GM21529 (cell line): ENCODE measurements around the gene DYNC2H1.

Experiments used
- ATAC-seq: cut with Tn5 transposase; IDR thresholded peaks from one replicate; pipeline ENCODE4 v1.9.1; 2021; ENCODE audit not compliant: unreplicated experiment

Gene DYNC2H1

DNA sequence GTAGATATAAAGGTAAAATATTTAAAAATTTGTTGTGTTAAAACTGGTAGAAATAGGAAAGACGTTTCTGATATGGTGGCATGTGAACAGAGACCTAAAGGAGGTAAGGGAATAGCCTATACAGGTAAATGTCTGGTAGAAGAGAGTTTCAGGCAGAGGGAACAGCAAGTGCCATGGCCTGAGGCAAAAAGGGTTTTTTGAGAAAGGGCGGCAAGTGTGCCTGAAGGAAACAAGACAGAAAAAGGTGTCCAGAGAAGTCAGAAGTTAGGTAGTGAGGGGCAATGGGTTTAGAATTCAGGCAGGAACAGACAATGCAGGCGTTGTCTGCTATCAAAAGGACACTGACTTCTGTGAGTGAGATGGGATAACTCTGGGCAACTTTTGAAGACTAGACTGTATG, 339.7 kb downstream of the DYNC2H1 start:
- no peak for ATAC-seq

DNA sequence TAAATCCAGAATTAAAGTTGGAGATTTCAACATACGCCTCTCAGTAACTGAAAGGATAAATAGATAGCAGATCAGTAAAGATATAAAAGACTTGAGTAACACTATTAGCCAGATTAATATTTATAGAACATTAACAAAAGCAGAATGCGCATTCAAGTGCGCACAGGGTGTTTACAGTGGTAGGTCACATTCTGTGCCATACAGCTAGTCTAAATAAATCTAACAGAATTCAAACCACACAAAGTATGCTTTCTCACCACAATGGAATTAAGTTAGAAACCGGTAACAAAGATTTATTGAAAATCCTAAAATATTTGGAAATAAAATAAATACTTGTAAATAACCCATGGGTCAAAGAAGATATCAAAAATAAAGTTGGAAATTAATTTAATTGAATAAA, 341.0 kb downstream of the DYNC2H1 start:
- no peak for ATAC-seq

DNA sequence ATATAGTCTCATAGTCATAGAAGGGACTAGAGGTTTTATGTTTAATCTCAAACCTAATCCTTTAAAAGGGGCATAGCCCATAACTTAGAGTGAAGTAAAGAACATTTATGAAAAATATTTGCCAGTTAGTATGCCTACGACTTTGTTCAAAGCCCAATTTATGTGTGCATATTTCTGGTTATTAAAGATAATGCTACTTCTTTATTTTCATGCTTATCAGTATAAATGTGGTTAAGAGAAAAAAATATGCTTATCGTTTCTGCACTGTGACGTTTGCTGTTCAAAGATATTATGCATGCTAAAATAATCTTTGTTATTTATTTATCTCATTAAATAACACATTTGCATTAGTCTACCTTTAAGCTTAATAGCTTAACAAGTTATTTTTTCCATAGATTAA, 343.9 kb downstream of the DYNC2H1 start:
- ATAC-seq: no peak

DNA sequence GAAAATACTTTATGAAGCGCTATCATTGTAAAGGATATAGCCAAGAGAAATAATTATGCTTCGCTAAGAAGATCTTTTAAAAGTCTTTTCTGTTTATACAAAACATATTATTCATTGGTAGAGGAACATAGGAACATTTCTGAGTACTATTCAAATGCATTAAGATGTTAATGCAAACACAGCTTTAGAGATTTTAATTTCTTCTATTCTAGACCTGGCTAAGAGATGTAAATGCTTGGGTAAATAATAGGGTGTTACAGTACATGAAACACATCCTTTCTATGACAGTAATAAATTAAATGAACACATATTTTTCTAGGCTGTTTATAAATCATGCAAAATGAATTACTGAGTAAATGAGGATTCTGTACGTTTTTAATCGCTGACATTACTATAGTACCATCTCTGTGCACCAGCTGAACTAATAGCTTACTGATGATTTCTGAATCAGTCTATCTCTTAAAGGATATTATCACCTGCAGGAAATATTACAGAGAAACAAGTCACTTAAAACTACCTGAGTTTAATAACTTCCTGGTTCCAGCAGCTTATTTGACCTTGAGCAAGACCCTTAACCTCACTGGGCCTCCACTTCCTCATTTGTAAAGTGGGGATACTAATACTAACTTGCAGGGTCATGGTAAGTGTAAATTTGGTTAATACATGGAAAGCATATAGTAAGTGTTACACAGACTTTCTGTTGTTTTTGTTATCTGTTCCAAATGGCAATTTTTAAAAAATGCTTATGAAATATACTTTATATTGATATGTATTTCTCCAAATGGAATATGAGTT, 344.9 kb downstream of the DYNC2H1 start:
- ATAC-seq: no peak

DNA sequence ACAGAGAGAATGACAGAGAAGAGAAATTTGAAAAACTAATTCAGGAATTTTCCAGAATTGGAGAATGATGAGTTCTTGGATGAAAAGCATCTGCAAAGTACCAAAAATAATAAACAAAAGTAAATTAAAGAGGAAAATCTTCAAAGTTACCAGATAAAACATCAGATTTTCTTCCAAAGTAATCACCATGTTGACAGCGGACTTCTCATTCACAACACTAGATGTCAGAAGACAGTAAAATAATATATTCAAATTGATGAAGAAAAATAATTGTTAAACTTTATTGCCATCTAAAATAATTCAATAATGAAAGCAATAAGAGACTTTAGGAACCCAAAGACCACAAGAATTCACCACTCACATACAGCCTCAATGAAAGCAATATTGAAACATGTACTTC, 355.2 kb downstream of the DYNC2H1 start:
- no peak for ATAC-seq

DNA sequence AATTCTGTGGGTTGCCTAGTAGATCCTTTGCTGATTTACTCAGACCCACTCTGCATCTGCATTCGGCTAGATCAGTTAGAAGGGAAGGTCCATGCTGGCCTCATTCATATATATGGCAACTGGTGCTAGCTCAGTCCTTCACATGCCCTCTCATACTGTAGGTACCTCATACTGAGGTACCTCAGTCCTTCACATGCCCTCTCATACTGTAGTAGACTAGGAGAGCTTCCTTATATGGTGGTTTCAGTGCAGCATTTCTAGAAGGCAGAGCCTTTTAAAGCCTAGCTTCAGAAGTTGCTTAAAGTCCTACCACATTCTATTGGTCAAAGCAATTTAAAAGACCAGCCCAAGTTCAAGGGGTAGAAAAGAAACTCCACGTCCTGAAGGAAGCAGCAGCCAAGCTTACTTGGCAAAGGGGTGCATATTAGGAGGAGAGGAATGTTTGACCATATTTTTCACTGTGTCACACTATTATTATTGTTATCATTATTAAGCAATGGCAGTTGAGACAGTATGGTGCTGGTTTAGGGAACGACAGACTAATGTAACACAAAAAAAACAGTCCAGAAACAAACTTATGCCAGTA, 356.4 kb downstream of the DYNC2H1 start:
- no peak for ATAC-seq

DNA sequence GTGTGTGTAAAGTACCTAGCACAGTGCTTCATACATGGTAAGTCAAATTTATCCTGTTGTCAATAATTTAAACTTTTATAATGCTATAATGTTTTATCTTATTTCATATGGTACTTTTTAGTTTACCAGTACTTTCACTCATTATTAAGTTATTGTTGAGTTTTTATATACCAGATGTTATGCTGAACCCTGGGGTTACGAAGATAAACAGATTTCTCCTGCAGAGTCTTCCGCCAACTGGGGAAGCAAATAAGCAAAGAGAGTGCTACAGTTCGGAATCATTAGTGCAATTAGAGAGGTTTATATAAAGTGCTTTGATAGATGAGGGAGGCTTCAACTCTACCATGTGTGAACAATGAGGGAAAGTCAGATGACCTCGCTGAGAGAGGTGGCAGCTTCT, 362.3 kb downstream of the DYNC2H1 start:
- no peak for ATAC-seq

DNA sequence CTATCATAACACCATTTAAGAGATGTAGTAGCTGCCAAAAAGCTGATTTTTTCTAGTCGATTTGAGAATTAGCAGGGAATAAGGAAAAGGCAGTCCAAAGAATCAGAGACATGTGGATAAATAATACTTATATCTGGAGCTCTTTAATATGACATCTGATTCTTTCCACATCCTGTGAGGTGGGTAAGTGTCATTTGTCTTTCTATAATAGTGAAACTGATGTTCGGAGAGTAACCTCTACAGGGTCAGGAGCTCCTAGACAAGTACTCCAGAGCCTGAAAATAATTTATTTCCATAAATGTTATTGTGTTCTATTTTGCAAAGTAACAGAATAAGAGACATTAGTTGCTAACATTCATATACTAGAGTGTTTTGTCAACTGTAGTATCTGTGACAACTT, 367.6 kb downstream of the DYNC2H1 start:
- ATAC-seq: no peak

DNA sequence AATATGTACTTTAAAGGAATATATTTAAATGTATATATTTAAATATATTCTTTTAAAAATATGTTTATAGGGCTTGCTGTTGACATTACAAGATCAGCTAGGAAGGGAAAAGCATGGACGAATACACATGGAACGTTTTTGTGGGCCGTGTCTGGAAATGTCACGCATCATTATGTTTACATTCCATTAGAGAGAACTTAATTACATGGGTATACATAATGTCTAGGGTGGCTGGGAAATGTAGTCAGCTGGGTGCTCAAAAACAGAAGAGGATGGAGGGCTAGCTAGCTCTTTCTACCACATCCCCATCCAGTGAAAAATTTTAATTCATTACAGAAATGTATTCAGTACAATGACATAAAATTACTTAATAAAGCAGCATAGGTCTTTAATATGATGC, 371.2 kb downstream of the DYNC2H1 start:
- ATAC-seq: no peak

DNA sequence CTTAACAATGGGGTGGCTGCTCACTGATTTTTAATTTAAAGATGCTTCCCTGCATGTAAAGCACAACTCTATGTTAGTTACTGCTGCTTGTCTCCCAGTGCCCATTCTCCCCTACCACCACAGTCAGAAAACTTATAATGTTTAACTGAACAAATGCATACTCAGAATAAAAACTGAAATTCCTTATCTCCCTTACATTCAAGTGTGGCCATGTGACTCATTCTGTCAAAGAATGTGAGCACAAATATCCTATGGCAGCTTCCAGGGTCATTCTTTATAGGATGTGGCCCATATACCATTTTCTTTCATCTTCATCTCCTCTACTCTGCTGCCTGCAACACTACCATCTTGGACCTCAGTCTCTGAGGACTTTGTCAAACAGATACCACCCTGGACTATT, 374.8 kb downstream of the DYNC2H1 start:
- ATAC-seq: no peak

DNA sequence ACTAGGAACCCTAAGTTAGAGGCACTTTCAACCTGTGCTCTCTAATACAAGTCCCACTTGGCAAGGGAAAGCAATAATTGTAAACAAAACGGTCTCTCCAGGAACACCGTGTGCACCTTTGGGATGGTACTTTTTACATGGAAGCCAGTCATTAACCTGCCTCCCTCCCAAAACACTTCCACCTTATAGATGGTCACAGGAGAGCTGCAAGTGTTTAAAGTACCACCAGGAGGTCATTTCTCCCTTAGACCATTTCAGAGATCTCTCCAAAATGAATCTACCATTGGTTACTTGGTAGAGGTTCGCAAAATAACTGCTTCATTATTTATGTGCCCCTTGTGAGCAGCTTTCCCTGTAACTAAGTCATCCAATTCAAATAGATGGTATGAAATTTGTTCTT, 375.3 kb downstream of the DYNC2H1 start:
- ATAC-seq: no peak

DNA sequence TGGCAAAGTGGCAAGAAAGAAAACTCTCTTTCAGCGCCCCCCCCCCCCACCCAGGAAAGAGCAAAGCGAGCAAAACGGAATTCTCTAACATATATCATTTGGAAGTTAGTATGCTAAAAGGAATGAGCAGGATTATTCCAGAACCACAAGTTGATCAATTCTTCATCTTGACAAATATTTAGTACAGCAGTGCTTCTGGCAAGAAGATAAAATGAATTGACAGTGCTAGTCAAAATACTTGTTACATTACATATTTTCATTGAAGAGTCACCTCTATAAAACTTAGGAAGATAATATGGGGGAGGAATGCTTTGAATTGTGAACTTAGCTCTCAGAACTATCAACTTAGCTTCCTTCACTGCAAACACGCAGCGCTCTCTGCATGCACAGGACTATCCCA, 377.4 kb downstream of the DYNC2H1 start:
- no peak for ATAC-seq

DNA sequence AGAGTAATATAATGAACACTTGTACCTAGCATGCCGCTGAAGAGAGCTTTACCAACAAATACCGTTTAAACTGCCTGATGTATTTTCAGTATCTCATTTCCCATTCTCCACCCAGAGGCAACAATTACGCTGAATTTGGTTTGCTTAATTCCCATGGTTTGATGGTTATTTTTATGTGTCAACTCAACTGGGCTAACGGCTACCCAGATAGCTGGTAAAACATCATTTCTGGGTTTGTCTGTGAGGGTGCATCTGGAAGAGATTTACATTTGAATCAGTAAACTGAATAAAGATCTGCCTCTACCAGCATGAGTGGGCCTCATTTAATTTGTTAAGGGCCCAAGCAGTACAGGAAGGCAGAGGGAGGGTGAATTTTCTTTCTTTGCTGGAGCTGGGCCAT, 377.9 kb downstream of the DYNC2H1 start:
- ATAC-seq: no peak

DNA sequence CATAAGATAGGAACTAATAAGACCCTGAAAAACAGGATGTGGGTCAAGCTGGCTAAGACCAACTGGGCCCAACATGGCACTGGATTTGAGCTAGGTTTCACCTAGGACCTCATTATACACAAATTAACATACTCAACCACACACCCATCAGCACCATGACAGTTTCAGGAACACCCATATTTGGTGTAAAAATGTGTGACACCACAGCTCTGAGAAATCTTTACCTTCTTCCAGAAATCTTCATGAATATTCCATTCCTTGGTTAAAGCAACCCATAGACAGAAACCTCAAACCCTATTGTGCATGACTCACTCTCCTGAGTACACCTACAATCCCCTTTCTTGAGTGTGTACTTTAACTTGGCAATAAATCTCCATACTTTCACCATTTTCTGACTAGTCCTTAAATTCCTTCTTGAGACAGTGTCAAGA, 378.8 kb downstream of the DYNC2H1 start:
- ATAC-seq: no peak

DNA sequence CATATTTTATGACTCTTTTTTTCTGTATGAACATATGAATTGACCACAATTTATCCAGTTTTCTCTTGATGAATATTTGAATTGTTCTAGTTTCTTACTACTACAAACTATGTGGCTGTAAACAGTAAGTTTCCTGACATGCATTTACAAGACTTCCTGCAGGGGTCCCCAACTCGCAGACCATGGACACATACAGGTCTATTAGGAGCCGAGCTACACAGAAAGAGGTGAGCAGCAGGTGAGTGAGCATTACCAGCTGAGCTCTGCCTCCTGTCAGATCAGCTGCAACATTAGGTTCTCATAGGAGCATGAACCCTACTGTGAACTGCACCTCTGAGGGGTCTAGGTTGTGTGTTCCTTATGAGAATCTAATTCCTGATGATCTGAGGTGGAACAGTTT, 379.4 kb downstream of the DYNC2H1 start:
- no peak for ATAC-seq

DNA sequence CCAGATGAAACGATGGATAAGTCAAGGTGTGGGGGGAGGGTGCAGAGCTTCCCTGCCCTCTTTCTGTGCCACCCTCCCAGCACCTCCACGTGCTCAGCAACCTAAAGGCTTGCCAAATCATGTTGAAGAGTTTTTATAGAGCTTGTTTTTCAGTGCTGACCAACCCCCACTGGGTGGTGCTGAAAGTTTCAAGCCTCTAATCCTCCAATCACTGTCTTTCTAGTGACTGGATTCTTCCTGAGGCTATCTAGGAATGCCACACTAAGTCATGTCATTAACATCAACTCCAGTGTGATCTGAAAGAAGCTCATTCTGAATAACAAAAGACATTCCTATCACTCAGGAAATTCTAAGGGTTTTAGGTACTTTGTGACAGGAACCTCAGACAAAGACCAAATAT, 382.6 kb downstream of the DYNC2H1 start:
- no peak for ATAC-seq

DNA sequence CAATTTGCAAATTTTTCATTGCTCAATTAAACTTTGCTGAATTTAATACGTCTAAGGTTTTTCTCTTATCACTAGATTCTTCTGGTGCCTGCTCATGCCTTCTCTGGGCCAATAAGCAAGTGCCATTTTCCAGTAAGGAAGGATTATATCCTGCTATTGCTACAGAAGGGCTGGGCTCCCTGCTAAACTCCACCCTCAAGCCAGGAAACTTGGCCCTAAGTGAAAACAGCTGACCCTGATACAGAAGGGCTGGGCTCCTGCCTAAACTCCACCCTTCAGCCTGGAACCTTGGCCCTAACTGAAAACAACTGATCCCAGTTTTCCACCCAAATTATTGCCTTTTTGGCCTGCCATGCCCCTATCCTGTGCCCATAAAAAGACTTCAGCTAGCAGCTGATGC, 385.3 kb downstream of the DYNC2H1 start:
- no peak for ATAC-seq

DNA sequence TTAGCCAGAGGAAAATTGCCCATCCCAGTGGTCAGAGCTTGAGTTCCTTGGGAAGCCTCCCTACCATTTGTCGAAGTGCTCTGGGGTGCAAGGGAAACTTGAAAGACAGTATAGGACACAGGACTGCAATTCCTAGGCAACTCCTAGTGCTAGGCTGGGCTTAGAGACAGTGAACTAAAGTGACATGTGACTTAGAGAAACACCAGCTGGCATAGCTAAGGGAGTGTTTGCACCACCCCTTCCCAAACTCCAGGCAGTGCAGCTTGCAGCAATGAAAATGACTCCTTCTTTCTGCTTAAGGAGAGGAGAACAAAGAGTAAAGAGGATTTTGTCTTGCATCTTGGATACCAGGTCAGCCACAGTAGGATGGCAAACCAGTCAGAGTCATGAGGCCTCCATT, 388.0 kb downstream of the DYNC2H1 start:
- no peak for ATAC-seq

DNA sequence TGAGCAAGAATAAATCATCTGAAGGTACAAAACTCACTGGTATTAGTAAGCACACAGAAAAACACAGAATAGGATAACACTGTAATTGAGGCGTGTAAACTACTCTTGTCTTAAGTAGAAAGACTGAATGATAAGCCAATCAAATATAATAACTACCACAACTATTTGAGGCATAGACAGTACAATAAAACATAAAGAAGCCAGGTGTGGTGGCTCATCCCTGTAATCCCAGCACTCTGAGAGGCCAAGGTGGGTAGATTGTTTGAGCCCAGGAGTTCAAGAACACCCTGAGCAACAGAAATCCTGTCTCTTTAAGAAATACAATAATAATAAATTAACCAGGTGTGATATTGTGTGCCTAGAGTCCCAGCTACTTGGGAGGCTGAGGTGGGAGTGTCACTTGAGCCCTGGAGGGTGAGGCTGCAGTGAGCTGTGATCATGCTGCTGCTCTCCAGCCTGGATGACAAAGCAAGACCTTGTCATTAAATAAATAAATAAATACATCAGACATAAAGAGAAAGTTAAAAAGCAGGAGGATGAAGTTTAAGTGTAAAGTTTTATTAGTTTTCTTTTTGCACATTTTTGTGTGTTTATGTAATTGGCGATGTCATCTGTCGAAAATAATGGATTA, 390.6 kb downstream of the DYNC2H1 start:
- no peak for ATAC-seq

DNA sequence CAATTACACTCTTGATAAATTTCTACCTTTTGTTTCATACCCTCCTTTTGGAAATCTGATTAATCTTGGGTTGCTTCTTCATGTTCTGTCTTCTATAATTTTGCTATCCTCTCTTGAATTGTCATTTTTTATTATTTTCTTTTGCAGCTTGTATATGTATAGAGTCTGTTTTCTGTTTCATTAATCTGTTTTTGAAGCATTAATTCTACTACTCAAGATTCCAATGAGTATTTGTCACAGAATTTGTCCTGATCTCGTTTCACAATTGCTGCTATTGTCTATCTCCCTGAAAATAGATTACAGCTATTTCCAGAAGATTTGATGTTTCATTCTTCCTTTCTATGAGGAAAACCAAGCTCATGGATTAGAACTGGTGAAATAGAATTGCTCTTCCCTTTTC, 406.1 kb downstream of the DYNC2H1 start:
- ATAC-seq: no peak

DNA sequence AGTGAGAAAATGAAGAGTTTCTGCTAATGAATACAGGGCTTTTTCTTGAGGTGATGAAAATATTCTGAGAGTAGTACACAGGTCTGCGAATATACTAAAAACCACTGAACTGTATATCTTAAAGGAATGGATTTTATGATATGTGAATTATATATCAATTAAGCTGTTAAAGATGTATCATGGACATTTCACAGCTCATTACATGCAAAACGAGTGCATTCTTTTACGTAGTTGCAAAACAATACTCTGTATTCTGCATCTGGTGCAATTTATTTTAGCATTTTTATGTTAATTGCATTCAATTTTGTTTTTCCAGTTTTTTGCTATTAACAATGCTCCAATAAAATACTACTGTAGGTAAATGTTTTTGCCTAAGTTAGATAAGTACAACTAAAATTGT, 411.6 kb downstream of the DYNC2H1 start:
- no peak for ATAC-seq

DNA sequence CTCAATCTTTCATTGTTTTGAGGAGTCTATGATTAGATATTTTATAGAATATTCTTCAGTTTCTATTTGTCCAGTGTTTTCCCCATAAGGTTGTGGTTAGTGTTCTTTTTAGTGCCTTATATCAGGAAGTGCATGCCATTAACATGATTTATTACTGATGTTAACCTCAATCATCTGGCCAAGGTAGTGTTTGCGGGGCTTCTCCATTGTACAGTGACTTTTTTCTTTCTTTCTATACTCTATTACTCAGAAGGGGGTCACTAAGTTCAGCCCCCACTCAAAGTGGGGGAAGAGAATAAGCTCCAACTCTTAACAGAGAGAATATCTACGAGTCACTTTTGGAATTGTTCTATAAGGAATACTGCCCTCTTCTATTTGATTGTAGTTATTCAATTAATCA, 415.8 kb downstream of the DYNC2H1 start:
- no peak for ATAC-seq
